Posterior cingulate gyrus (tissue), 11 donors: ENCODE measurements around the gene LNX1.
"Not testable (repeated sequence)": the region's sequence is repeated elsewhere in the genome, so short reads cannot be mapped to it uniquely, and the experiment has no call there.

Source experiments
- DNase-seq, 10 donors: peaks; one replicate each; pipeline versions ENCODE4 v3.0.0 to v3.0.0-alpha.2; 2020 to 2021; ENCODE audit warnings: mixed read lengths in 3 of 10
- intact Hi-C: fragments of 100-400 bp; cut with DNase I; formaldehyde crosslinking; loops from one replicate; pipeline ENCODE4 v1.15.1; 2023

Gene LNX1

GRCh38 chr4:53419208-53419607 lies 172.1 kb downstream of the LNX1 start:
- intact Hi-C loops: no loop called here
- DNase-seq: no peak

- intact Hi-C loops, DNase-seq: not testable (repeated sequence)
Observed at GRCh38 chr4:53409479-53409878, 181.8 kb downstream of the LNX1 start.
